Measurements from ENCODE around the gene SGK1. TPM values are rescaled to one million over a fixed set of nuclear protein-coding genes. Genes with fewer than 3 reads are reported as not detected.

The SGK1 gene
- polyA plus RNA-seq, 1 donor from 2014 or later, result 10.3 TPM

DNA sequence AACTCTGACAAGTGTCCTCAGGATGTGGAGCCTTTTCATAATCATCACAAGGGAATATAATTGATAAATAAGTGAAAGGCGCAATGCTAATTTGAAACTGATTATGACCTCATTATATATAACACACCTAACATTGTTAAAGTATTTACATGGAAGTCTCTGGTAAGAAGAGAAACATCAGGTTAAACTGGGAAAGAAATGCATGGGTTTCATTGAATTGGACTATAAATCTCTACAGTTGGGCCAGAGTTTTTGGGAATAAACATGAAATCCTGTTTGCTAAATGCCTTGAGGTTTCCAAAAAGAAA, 1.0 kb upstream of the SGK1 start:
- H3K9ac ChIP-seq (ENCODE audit: low read length), result no peak overlapping the region
- no peak overlapping the region for H3K27ac ChIP-seq (ENCODE audit: low read length)
- no peaks in the 10 kb centered on the region for H3K79me2 ChIP-seq (replicated peaks; ENCODE audit: insufficient read depth, low read length)
- H3K36me3 ChIP-seq (ENCODE audit: insufficient read depth, low read length), result no peaks in the 10 kb centered on the region
- no peaks in the 10 kb centered on the region for H3K9me3 ChIP-seq (ENCODE audit: low read length)
- H2AFZ ChIP-seq (ENCODE audit: low read depth, low read length), result no peak overlapping the region
- TF ChIP-seq TAF1 (IDR thresholded peaks at IDR 0.05; ENCODE audit: low read depth) (no peak), REST (IDR thresholded peaks at IDR 0.05; ENCODE audit: borderline replicate concordance) (no peak), SMC3 (conservative IDR thresholded peaks at IDR 0.05; ENCODE audit: poor library complexity) (no peak), EZH2 (IDR thresholded peaks at IDR 0.05; ENCODE audit: borderline replicate concordance, insufficient read depth, low read length, poor library complexity, severe bottlenecking) (no peak), RAD21 (conservative IDR thresholded peaks at IDR 0.05) (no peak), EP300 (conservative IDR thresholded peaks at IDR 0.05; ENCODE audit: poor library complexity, severe bottlenecking) (no peak), MXI1 (conservative IDR thresholded peaks at IDR 0.05; ENCODE audit: poor library complexity, severe bottlenecking) (no peak), POLR2AphosphoS5 (IDR thresholded peaks at IDR 0.05) (no peak)
- TF ChIP-seq, protein P1, sequence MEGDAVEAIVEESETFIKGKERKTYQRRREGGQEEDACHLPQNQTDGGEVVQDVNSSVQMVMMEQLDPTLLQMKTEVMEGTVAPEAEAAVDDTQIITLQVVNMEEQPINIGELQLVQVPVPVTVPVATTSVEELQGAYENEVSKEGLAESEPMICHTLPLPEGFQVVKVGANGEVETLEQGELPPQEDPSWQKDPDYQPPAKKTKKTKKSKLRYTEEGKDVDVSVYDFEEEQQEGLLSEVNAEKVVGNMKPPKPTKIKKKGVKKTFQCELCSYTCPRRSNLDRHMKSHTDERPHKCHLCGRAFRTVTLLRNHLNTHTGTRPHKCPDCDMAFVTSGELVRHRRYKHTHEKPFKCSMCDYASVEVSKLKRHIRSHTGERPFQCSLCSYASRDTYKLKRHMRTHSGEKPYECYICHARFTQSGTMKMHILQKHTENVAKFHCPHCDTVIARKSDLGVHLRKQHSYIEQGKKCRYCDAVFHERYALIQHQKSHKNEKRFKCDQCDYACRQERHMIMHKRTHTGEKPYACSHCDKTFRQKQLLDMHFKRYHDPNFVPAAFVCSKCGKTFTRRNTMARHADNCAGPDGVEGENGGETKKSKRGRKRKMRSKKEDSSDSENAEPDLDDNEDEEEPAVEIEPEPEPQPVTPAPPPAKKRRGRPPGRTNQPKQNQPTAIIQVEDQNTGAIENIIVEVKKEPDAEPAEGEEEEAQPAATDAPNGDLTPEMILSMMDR (IDR thresholded peaks at IDR 0.05; ENCODE audit: poor library complexity, severe bottlenecking), result no peak
- H3F3A ChIP-seq (ENCODE audit: insufficient read depth, low read length, poor library complexity, severe bottlenecking), result peaks cover 6% of the 10 kb centered on the region
- H4K20me1 ChIP-seq (ENCODE audit: insufficient read depth), result no peaks in the 10 kb centered on the region
- no peak overlapping the region for H3K4me2 ChIP-seq (ENCODE audit: low read length)
- H3K4me3 ChIP-seq (ENCODE audit: low read length), result peak overlapping the region; percentile 72
- H3K9me2 ChIP-seq (ENCODE audit: insufficient read depth, low read length), result no peaks in the 10 kb centered on the region
- H3K27me3 ChIP-seq (ENCODE audit: insufficient read depth, low read depth, low read length), result no peaks in the 10 kb centered on the region

DNA sequence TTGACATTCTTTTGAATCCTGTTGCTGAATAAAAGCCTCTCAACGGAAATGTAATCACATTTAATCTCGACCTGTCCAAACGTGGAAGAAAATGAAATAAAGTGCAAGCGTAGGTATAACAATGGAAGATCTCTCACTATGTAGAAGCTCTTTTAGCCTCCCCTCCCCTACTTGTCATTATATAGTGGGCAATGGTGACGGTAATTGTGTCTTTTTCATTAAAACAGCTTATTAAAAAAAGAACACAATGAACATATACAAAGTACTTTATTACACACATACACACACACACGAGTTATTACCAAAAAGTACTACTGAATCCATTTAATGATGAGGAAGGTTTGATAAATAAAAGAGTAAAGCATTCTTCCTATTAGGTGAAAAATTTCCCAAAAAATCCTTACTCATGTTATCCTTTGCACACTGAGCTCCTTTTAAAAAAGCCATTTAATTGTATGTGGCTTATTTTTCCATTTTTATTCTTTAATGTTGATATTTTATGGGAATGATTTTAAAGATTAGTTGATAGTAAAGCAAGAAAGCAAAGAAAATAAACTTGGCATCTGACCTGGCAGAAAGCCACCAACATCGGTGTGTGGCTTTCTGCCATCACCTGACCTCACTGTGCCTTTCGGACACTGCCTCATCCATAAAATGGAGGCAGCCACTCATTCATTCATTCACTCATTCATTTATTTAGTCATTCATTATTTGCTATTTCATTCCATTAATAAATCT, 493 bp upstream of the SGK1 start:
- Histone ChIP-seq H3F3A (ENCODE audit: insufficient read depth, low read length, poor library complexity, severe bottlenecking) (peaks cover 6% of the 10 kb centered on the region), H3K4me3 (ENCODE audit: low read length) (peak overlapping the region; percentile 72), H2AFZ (ENCODE audit: low read depth, low read length) (peak overlapping the region; percentile 43), H3K9me3 (ENCODE audit: low read length) (no peaks in the 10 kb centered on the region), H3K27me3 (ENCODE audit: insufficient read depth, low read depth, low read length) (no peaks in the 10 kb centered on the region), H3K9ac (ENCODE audit: low read length) (peak overlapping the region; percentile 63), H3K79me2 (replicated peaks; ENCODE audit: insufficient read depth, low read length) (no peaks in the 10 kb centered on the region), H4K20me1 (ENCODE audit: insufficient read depth) (no peaks in the 10 kb centered on the region), H3K27ac (ENCODE audit: low read length) (peak overlapping the region; percentile 46), H3K4me2 (ENCODE audit: low read length) (peak overlapping the region; percentile 88), H3K9me2 (ENCODE audit: insufficient read depth, low read length) (no peaks in the 10 kb centered on the region), H3K36me3 (ENCODE audit: insufficient read depth, low read length) (no peaks in the 10 kb centered on the region)
- no peak for TF ChIP-seq SMC3 (conservative IDR thresholded peaks at IDR 0.05; ENCODE audit: poor library complexity)
- no peak for TF ChIP-seq EP300 (conservative IDR thresholded peaks at IDR 0.05; ENCODE audit: poor library complexity, severe bottlenecking)
- no peak for TF ChIP-seq REST (IDR thresholded peaks at IDR 0.05; ENCODE audit: borderline replicate concordance)
- TF ChIP-seq MXI1 (conservative IDR thresholded peaks at IDR 0.05; ENCODE audit: poor library complexity, severe bottlenecking), result no peak
- TF ChIP-seq, protein P1 (IDR thresholded peaks at IDR 0.05; ENCODE audit: poor library complexity, severe bottlenecking), result no peak
- no peak for TF ChIP-seq POLR2AphosphoS5 (IDR thresholded peaks at IDR 0.05)
- TF ChIP-seq EZH2 (IDR thresholded peaks at IDR 0.05; ENCODE audit: borderline replicate concordance, insufficient read depth, low read length, poor library complexity, severe bottlenecking), result no peak
- no peak for TF ChIP-seq TAF1 (IDR thresholded peaks at IDR 0.05; ENCODE audit: low read depth)
- TF ChIP-seq RAD21 (conservative IDR thresholded peaks at IDR 0.05), result no peak
